Transverse colon (tissue), 3 donors: ENCODE results near the gene CXCL1.

Source experiments
- CTCF ChIP-seq, 5 experiments: fragments of 200-600 bp in 3 of 5; fragments of 450-650 bp in 2 of 5; sonication (generic) in 3 of 5; IDR thresholded peaks; 1 replicate in 2 of 5; 2 replicates in 3 of 5; pipeline ENCODE4 v1.5.1; 2016 to 2017; ENCODE audit warnings: antibody characterized with exemption in 5 of 5, inconsistent platforms in 3 of 5, mild to moderate bottlenecking in 2 of 5, moderate library complexity in 1 of 5
- EP300 ChIP-seq: sonication (generic); formaldehyde crosslinking; IDR thresholded peaks from one replicate; pipeline ENCODE4 v1.6.1; 2017; ENCODE audit warnings: antibody characterized with exemption, low read depth
- POLR2A ChIP-seq: fragments of 450-650 bp; IDR thresholded peaks from one replicate; pipeline ENCODE4 v1.6.1; 2016; ENCODE audit warnings: antibody characterized with exemption, mild to moderate bottlenecking, moderate library complexity

- no peak for TF ChIP-seq CTCF (IDR thresholded peaks at IDR 0.05)
- no peak for TF ChIP-seq POLR2A
- no peak for TF ChIP-seq EP300
Measured at GRCh38 chr4:73822389-73822788, 46.8 kb upstream of the CXCL1 start.
